Kidney (tissue), 14 donors: Measurements from ENCODE around the gene RCVRN. TPM values are rescaled to one million over a fixed set of nuclear protein-coding genes. Genes with fewer than 3 reads are reported as not detected.

Source experiments
- DNase-seq, 5 donors: peaks; one replicate each; pipeline ENCODE4 v3.0.0-alpha.2; 2013 to 2020
- FAIRE-seq: peaks from 2 replicates; lab custom pipeline; 2012; peaks lifted over from hg19 to GRCh38; lab: Jason Lieb, UNC
- H3K27ac ChIP-seq, 2 donors: one replicate each; pipeline ENCODE4 v1.7.0; 2013; ENCODE audit warnings: low read depth in 2 of 2, low read length in 2 of 2, inconsistent platforms in 1 of 2
- H3K27me3 ChIP-seq: one replicate; pipeline ENCODE4 v1.7.1; 2013; ENCODE audit warnings: low read length, inconsistent platforms; ENCODE audit not compliant: control insufficient read depth, insufficient read depth
- H3K36me3 ChIP-seq, 3 donors: one replicate each; pipeline versions ENCODE4 v1.7.0 to v1.7.1; 2013; ENCODE audit warnings: low read length in 3 of 3, control low read depth in 1 of 3, inconsistent platforms in 1 of 3; ENCODE audit not compliant: insufficient read depth in 3 of 3, control insufficient read depth in 2 of 3
- H3K4me1 ChIP-seq, 3 donors: one replicate each; pipeline versions ENCODE4 v1.7.0 to v1.7.1; 2013; ENCODE audit warnings: low read length in 3 of 3, inconsistent platforms in 1 of 3, low read depth in 1 of 3; ENCODE audit not compliant: control insufficient read depth in 2 of 3, insufficient read depth in 2 of 3
- H3K4me3 ChIP-seq, 3 donors: one replicate each; pipeline versions ENCODE4 v1.7.0 to v1.8.1; 2013; ENCODE audit warnings: low read length in 3 of 3, control low read depth in 1 of 3, inconsistent platforms in 1 of 3
- H3K9ac ChIP-seq, 3 donors: one replicate each; pipeline versions ENCODE4 v1.7.0 to v1.7.1; 2013; ENCODE audit warnings: low read length in 3 of 3, control low read depth in 1 of 3, inconsistent platforms in 1 of 3
- H3K9me3 ChIP-seq, 3 donors: one replicate each; pipeline versions ENCODE4 v1.7.0 to v1.7.1; 2013; ENCODE audit warnings: low read length in 3 of 3, control low read depth in 1 of 3, inconsistent platforms in 1 of 3; ENCODE audit not compliant: control insufficient read depth in 2 of 3, insufficient read depth in 1 of 3
- CTCF ChIP-seq: IDR thresholded peaks from 3 replicates; pipeline ENCODE4 v1.5.1; 2012; ENCODE audit warnings: mild to moderate bottlenecking, moderate library complexity, borderline replicate concordance; ENCODE audit not compliant: insufficient read depth; ENCODE audit errors: extremely low read depth
- intact Hi-C: fragments of 100-400 bp; cut with DNase I; formaldehyde crosslinking; loops from one replicate; pipeline ENCODE4 v1.11.1; 2022
- polyA plus RNA-seq: library from polyadenylated mRNA; stranded (reverse); fragments of 350-450 nt; fragmentation: Illumina TruSeq; extraction: RNeasy Lipid Tissue Mini Kit (QIAGEN cat#74804); gene quantifications from one replicate; pipeline ENCODE4 v1.2.3, GENCODE V29; 2014; ENCODE audit warnings: low read depth, low replicate concordance; ENCODE audit not compliant: insufficient read depth
- total RNA-seq: library from RNA; stranded (reverse); fragmentation: NEBNext Ultra II Directional; extraction: Animal tissue kit (Norgen Biotek cat#: 25700); gene quantifications from one replicate; pipeline ENCODE4 v1.2.1, GENCODE V29; 2021
- donor health status: control.
- donor health status: control.
- donor health status: control.
- donor health status: control.
- donor health status: control.
- donor health status: DM: yes; HTN: yes; CAD: no.
- donor health status: Normal renal cell carcinoma (clear cell type).

The RCVRN gene
- total and polyA plus RNA-seq, 2 donors from 2014 or later = not detected

- Histone ChIP-seq H3K27ac (no peak overlapping the region), H3K36me3 (no peaks in the 10 kb centered on the region), H3K9ac (no peak overlapping the region), H3K9me3 (peaks cover 0 to 4% (median 0%) of the 10 kb centered on the region in 3 donors), H3K4me3 (no peak overlapping the region), H3K27me3 (no peaks in the 10 kb centered on the region), H3K4me1 (no peaks in the 10 kb centered on the region)
- no peak for TF ChIP-seq CTCF
- intact Hi-C loops = no loop called here
- FAIRE-seq = no peak
- DNase-seq = no peak
These were observed 9.1 kb downstream of the RCVRN start for GRCh38 chr17:9895923-9896322.

DNA sequence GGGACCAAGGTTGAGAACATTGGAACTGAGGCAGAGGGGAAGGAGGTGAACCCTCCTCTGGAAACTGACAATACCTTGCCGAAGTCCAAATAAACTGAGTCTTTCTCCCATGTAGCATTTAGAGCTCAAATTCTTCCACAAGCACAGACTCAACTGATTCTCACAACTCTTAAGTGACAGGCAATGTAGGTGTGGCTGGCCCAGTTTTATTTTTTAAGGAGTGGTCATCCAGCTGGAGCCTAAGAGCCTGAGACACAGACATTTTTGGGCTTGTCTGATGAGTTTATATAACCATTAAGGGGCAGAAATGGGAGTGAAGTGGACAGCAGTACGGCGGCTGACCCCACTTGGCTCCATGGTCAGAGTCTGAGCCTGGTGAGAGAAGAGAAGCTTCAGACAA is 10.8 kb downstream of the RCVRN start:
- no peak overlapping the region for H3K9ac ChIP-seq
- H3K27ac ChIP-seq = no peak overlapping the region
- no peak for TF ChIP-seq CTCF
- FAIRE-seq = no peak
- H3K27me3 ChIP-seq = no peaks in the 10 kb centered on the region
- intact Hi-C loops = no loop called here
- H3K36me3 ChIP-seq = no peaks in the 10 kb centered on the region
- H3K4me3 ChIP-seq = no peak overlapping the region
- no peaks in the 10 kb centered on the region for H3K4me1 ChIP-seq
- DNase-seq = no peak
- peaks cover 0 to 4% (median 0%) of the 10 kb centered on the region in 3 donors for H3K9me3 ChIP-seq

GRCh38 chr17:9893411-9894012 is 11.6 kb downstream of the RCVRN start:
- no peak overlapping the region for H3K27ac ChIP-seq
- peaks cover 0 to 4% (median 0%) of the 10 kb centered on the region in 3 donors for H3K9me3 ChIP-seq
- DNase-seq (no peak), FAIRE-seq (no peak)
- H3K4me3 ChIP-seq = no peak overlapping the region
- H3K36me3 ChIP-seq = no peaks in the 10 kb centered on the region
- intact Hi-C loops = no loop called here
- no peak for TF ChIP-seq CTCF
- H3K27me3 ChIP-seq = no peaks in the 10 kb centered on the region
- no peak overlapping the region for H3K9ac ChIP-seq
- no peaks in the 10 kb centered on the region for H3K4me1 ChIP-seq

- Histone ChIP-seq H3K27ac (no peak overlapping the region), H3K9me3 (peaks cover 0 to 4% (median 0%) of the 10 kb centered on the region in 3 donors), H3K36me3 (no peaks in the 10 kb centered on the region), H3K4me1 (no peaks in the 10 kb centered on the region), H3K27me3 (no peaks in the 10 kb centered on the region), H3K9ac (no peak overlapping the region), H3K4me3 (no peak overlapping the region)
- FAIRE-seq = no peak
- no peak for DNase-seq
- TF ChIP-seq CTCF = no peak
- intact Hi-C loops = no loop called here
These were observed 14.9 kb downstream of the RCVRN start for GRCh38 chr17:9890124-9890523.
